22Rv1 (cell line): ENCODE data around the gene FAM90A26.
"Not testable (repeated sequence)": the region's sequence is repeated elsewhere in the genome, so short reads cannot be mapped to it uniquely, and the experiment has no call there.

Experiments used
- H3K27ac ChIP-seq: fragments of 450-650 bp; 2 replicates; pipeline ENCODE4 v1.5.1; 2017
- TF ChIP-seq, protein P1 (sequence below): fragments of 450-650 bp; IDR thresholded peaks from 2 replicates; pipeline ENCODE4 v1.5.1; 2017; ENCODE audit warnings: mild to moderate bottlenecking

Gene FAM90A26

DNA sequence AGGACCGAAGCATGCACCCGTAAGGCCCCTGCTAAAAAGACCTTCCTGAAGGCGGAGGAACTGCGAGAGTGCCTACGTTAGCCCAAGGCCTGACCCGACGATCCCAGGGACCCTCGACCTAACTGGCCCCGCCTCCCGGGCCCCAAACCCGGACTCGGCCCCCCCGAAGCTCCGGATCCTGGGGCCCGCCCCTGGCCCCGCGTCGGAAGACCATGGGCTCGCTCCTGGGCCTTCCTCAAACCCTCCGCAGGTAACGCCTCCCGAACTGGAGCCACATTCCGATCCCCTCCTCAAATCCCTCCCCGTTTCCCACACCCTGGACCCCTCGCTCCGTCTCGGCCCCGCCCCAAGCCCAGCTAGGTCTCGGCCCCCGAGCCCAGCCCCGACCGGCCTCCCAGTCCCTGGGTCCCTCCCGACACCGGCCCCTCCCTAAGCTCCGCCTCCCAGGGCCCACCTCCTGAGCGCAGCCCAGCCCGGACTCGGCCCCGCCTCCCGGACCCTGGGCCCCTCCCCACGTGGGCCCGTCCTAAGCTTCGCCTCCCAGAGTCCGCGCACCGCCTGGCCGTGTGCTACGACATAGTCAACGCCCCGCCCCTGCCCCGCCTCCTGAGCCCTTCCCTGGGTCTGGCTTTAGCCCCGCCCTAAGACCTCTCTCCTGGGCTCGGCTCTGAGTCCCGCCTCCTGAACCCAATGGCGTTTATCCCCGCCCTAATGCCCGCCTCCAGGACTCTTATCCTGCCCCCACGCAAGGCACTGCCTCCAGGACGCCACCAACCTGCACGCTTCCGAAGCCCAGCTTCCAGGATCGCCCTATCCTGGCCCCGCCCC is 17.8 kb upstream of the FAM90A26 start:
- H3K27ac ChIP-seq, result not testable (repeated sequence)

GRCh38 chr4:9153008-9153570 is 17.1 kb upstream of the FAM90A26 start:
- not testable (repeated sequence) for H3K27ac ChIP-seq
- TF ChIP-seq, protein P1, sequence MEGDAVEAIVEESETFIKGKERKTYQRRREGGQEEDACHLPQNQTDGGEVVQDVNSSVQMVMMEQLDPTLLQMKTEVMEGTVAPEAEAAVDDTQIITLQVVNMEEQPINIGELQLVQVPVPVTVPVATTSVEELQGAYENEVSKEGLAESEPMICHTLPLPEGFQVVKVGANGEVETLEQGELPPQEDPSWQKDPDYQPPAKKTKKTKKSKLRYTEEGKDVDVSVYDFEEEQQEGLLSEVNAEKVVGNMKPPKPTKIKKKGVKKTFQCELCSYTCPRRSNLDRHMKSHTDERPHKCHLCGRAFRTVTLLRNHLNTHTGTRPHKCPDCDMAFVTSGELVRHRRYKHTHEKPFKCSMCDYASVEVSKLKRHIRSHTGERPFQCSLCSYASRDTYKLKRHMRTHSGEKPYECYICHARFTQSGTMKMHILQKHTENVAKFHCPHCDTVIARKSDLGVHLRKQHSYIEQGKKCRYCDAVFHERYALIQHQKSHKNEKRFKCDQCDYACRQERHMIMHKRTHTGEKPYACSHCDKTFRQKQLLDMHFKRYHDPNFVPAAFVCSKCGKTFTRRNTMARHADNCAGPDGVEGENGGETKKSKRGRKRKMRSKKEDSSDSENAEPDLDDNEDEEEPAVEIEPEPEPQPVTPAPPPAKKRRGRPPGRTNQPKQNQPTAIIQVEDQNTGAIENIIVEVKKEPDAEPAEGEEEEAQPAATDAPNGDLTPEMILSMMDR, result peak; percentile 24; the same call in 1 of the 2 replicates

DNA sequence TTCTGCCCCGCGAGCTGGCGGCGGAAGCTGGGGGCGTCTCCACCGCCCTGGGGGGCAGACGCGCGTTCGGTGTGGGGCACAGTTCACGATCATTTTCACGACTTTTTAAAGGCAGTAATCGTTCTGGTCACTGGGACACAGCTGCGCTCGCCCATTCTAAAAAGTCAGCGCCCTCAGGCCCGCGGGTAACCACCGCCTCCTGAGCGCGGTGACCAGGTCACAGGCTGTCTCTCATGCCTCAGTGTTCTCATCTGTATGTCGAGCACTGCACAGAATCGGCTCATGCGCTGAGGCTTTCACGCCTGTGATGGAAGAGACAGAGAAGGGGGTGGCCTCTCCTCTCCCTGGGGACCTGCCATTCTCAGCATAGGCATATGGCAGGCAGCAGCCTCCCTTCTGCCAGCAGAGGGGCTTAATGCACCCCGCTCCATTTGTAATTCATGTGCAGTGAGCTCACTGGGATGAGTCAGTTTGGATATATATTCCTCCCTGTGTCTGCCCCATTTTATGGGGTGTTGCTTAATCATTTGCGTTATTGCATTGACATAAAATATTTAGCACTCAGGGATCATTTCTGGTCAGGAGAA is 16.5 kb upstream of the FAM90A26 start:
- not testable (repeated sequence) for H3K27ac ChIP-seq

DNA sequence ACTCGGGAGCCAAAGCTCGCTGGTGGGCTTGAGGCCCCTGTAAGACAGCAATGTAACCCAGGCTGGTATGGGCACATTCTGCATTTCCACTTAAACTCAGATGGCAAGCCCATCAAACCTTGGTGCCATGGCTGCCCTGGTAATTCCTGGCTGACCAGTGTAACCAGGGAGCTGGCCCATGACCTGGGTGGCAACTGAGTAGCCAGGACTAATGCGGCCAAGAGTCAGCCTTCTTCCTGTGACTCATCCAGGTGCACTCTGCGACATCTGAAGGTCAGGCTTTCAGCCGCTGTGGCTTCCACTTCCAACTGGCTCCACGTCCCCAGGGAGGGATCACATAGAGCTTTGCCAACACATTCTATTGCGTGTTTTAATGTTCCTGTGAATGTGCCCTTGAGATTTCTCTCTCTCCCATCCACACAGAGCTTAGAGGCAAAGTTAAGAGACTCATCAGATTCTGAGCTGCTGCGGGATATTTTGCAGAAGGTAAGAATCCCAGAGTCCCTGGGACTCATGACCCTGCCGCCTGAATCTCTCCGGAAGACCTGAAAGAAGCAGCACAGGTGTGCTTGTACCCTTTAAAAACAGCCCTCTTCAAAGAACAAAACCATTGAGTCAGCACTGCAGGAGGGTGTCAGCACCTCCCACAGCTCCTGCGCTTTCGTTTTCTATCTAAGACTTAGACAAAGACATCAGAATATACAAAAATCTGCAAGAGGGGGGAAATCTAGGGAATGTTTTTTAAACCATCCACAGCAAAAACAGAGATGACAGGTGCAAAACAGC is 14.9 kb upstream of the FAM90A26 start:
- not testable (repeated sequence) for H3K27ac ChIP-seq

DNA sequence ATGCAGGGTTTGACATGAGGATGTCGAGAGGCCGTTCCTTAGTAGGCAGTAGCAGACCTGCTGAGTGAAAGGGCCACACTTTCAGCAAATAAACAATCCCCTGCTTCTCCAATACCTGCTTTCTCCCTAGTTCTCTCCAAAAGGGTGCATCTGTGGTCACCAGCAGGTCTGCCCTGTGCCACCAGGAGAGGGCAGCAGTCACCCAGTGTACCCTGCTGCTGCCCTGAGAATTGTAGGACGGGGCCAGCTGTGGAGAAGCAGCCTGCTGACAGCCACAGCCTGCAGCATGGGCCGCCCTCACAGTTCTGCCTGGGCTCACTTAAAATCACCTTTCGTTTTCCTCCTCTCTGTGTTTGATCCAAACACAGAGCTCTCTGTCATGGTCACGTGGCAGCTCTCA is 11.8 kb upstream of the FAM90A26 start:
- not testable (repeated sequence) for H3K27ac ChIP-seq

DNA sequence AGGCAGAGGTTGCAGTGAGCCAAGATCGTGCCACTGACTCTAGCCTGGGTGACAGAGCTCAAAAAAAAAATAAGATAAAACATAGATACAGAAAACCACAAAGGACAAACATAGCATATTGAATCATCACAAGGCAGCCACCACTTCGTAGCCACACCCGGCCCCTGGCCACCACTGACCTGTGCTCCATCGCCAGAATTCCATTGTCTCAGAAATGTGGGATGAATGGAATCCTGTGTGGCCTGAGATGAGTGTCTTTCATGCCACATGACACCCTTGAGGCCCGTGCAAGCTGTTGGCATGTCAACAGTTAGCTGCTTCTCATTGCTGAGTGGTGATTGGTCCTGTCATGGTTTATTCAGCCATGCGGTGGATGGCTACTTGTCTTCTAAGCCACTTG is 10.2 kb upstream of the FAM90A26 start:
- not testable (repeated sequence) for H3K27ac ChIP-seq

DNA sequence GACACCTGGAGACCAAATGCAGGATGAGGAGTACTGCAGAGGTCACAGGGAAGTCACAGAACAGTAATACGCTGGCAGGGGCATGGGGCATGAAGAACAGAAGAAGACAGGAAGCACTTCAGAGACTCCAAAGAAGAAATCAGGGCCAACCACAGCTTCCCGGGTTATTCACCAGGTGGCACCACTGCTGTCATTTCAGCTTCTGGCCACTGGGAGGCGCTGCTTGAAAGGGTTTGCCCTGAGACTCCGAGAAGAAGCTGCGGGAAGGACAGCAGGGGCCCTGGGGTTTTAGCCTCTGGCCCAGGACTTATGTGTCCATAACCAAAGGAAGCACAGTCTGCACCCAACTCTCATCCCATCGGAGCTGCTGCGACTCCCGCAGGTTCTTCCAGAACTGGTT is 4.2 kb upstream of the FAM90A26 start:
- H3K27ac ChIP-seq, result not testable (repeated sequence)

- H3K27ac ChIP-seq, result not testable (repeated sequence)
Observed at GRCh38 chr4:9210357-9210756, 40.1 kb downstream of the FAM90A26 start, which contains the start of gene USP17L10. USP17L10 (plus strand) TSS chr4:9210657; CDS start chr4:9210657, 0 bp downstream.

DNA sequence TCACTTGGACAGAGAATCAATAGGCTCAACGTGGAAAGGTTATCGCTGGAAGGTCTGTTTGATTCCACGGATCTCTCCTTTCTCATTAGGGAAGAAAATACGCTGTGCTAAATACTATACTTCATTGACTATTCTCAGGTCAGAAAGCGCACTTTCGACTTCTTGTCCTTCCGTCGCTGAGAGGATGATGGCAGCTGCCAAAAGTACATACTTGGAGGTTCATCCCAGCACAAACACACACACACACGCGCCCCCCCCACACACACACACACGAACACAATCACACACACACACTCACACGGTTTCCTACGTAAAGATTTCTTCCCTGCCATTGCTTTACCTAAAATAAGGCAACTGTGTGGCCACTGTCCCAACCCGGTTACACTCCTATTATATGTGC is 44.5 kb downstream of the FAM90A26 start:
- H3K27ac ChIP-seq, result not testable (repeated sequence)

DNA sequence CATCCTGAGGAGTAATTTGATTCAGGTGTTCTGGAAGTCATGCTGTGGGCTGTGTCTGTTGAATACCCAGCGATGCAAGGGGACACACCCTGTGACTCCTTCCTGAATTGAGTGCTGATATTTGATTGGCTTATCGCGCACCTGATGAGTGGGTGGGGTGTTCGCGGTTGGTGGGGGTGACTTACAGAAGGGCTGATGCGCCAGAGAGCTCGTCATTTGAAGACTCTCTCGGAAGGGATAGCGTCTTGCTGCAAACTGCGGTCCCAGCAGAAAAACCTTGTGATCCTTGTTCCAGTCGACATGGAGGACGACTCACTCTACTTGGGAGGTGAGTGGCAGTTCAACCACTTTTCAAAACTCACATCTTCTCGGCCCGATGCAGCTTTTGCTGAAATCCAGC is 44.9 kb downstream of the FAM90A26 start, which contains the start of gene USP17L11:
Gene USP17L11 (plus strand): TSS at position 301 of the 400 bp plus-strand sequence. CDS start 0 bp downstream, at position 301.
- H3K27ac ChIP-seq, result not testable (repeated sequence)

DNA sequence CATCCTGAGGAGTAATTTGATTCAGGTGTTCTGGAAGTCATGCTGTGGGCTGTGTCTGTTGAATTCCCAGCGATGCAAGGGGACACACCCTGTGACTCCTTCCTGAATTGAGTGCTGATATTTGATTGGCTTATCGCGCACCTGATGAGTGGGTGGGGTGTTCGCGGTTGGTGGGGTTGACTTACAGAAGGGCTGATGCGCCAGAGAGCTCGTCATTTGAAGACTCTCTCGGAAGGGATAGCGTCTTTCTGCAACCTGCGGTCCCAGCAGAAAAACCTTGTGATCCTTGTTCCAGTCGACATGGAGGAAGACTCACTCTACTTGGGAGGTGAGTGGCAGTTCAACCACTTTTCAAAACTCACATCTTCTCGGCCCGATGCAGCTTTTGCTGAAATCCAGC is 49.6 kb downstream of the FAM90A26 start, which contains the start of gene USP17L12:
Gene USP17L12 (plus strand): TSS at position 301 of the 400 bp plus-strand sequence. CDS start 0 bp downstream, at position 301.
- H3K27ac ChIP-seq, result not testable (repeated sequence)

DNA sequence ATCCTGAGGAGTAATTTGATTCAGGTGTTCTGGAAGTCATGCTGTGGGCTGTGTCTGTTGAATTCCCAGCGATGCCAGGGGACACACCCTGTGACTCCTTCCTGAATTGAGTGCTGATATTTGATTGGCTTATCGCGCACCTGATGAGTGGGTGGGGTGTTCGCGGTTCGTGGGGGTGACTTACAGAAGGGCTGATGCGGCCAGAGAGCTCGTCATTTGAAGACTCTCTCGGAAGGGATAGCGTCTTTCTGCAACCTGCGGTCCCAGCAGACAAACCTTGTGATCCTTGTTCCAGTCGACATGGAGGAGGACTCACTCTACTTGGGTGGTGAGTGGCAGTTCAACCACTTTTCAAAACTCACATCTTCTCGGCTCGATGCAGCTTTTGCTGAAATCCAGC is 54.4 kb downstream of the FAM90A26 start, which contains the start of gene USP17L13:
Gene USP17L13 (plus strand): TSS at position 301 of the 400 bp plus-strand sequence. CDS start 0 bp downstream, at position 301.
- not testable (repeated sequence) for H3K27ac ChIP-seq
